ENCODE data around the gene SF3B2.
"Not testable (repeated sequence)": the region's sequence is repeated elsewhere in the genome, so short reads cannot be mapped to it uniquely, and the experiment has no call there.

SF3B2 gene

DNA sequence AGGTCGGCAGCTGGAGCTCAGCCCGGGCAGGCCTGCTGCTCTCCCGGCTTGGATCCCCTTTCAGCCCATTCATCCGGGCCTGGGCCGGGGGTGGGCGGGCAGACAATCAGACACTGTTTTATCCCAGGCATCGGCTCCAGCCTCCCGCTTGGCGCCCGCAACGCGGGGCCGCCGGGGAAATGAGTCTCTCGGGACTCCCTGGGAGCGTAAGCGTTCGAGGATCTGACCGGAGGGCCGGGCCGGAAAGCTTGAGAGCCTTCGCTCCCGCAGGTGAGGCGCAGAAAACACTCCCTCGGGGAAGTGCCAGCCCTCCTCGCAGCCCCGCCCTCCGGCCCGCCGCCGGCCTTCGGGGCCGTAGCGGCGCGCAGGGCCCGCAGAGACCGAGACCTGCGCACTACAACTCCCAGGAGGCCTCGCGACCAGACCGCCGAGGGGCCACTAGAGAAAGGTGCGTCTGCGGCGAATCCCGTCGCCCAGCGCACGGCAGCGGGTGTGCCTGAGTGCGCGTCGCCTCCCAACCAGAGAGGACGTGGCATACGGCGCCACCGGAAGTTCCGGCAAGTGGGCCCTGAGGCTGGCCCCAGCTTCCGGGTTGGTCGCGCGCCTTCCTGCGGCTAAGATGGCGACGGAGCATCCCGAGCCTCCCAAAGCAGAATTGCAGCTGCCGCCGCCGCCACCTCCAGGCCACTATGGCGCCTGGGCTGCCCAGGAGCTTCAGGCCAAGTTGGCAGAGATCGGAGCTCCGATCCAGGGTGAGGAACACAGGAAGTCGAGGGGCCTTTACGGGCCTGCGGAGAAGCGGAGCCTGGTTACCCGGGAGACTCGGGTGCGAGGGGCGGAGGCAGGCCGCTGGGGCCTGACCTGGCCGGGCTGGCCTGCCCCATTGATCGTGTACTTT is at the start of gene SF3B2:
TSS of gene SF3B2 (plus strand) at position 599 of the 898 bp plus-strand sequence. CDS start at position 620, 21 bp downstream.
- peak; percentile 99 for DNase-seq

DNA sequence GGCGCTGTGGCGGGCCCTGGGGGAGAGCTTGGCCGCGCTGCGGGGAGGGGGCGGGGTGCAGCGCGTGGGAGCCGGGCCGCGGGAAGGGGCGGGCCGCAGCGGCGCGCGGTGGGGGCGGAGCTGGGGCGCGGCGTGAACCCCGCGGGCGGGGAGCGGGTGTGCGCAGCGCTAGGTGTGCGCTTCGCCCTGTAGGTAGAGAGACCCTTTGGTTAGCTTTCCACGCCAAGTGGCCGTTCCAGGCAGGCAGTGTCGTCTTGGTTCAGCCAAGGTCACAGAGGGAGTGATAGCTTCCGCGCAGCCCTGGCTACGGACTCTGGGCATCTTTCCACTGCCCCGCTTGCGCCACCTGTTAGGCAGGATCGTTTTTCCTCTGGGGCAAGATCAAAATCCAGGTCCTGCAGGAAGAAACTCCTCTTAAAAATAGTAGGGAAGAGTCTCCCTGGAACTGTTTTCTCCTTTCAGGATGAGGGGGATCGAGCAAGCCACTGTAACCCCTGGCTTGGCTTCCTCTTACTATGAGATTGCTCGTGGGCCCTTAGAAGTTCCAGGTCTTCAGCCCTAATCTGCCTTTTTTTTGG is 49.4 kb upstream of the SF3B2 start:
- peak; percentile 53 for DNase-seq

- no peak for DNase-seq
These were observed 48.9 kb upstream of the SF3B2 start for GRCh38 chr11:66003291-66003690.

DNA sequence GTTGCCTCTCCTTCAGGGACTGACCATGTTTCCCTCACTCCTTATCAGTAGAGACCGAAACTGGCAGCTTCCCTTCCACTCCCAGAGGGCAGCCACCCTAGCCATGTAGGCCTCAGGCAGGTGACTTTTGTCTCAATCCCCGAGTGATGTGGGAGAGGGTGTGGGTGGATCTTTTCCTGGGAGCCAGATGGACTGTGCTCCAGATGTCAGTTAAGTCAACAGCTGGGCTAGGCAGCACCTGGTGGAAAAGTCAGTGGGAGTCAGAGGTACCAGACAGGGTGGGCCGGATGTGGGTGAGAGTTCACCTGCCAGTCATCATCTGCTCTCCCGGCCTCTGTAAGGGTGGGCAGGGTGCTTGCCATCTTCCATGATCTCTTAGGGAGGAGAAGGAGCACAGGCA is 48.0 kb upstream of the SF3B2 start:
- DNase-seq, result no peak

DNA sequence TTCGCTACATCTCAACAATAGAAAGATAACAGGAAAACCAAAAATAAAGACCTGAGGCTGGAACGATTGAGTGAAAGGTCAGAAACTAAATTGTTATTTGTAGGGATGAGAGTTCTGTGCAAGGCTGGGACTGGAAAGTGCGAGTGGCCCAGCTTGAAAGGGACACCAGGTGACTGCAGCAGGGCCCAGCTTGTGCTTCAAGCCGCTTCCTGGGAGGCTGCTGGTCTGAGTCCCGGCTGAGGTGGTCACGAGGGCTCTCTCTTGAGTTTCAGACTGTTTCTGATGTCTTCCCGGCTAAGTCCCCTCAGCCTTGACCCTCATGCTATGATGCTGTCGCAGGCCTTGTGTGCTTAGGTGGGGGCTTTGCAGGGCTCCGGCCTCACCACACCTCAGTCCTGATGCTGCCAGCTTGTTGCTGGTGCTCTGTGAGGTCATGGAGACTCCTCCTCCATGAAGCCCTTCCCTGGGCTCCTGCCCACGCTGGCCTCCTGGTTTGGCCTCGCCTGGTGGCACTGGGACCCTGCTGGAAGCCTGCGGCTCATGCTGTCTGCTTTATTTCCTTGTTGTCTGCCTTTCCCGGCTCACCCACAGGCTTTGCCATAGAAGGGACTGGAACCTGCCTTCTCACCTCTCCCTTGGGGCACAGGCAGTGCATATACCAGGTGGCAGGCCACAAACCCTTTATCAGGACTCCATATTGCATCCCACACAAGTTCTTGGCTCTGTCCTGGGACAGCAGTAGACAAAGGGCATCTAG is 45.9 kb upstream of the SF3B2 start:
- DNase-seq, result no peak

DNA sequence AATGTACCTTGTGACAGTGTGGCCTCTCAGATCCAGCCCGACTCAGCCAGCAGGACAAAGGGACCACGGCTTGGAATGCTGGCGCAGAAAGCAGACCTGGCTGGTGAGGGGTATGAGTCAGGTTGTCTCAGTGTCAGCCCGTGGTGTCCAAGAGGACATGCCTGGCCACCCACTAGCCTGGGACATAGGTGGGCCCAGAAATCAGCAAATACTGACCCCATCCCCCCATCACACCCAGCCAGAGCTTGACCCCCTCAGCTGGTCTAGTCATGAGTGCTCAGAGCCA is 45.3 kb upstream of the SF3B2 start:
- no peak for DNase-seq

DNA sequence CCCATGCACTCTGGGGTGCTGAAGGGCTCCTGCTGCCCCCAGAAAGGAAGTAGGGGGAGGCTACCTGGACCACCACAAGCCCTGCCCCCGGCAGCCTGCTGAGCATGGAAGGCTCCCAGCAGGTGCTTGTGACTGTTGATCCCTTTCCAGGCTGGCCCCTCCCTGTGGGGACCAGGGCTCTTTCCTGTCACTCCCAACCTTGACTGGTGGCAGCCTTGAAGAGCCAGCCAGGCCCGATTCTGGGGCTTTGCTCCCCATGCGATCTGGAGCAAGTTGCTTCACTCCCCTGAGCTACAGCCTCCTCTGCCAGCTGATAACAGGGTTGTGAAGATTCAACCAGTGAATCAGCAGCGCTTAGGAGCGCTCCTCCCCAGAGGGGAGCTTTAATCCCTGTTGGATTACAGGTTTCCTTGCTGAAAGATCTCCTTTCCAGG is 44.9 kb upstream of the SF3B2 start:
- no peak for DNase-seq

- no peak for DNase-seq
These were observed 44.1 kb upstream of the SF3B2 start for GRCh38 chr11:66008095-66008467.

DNA sequence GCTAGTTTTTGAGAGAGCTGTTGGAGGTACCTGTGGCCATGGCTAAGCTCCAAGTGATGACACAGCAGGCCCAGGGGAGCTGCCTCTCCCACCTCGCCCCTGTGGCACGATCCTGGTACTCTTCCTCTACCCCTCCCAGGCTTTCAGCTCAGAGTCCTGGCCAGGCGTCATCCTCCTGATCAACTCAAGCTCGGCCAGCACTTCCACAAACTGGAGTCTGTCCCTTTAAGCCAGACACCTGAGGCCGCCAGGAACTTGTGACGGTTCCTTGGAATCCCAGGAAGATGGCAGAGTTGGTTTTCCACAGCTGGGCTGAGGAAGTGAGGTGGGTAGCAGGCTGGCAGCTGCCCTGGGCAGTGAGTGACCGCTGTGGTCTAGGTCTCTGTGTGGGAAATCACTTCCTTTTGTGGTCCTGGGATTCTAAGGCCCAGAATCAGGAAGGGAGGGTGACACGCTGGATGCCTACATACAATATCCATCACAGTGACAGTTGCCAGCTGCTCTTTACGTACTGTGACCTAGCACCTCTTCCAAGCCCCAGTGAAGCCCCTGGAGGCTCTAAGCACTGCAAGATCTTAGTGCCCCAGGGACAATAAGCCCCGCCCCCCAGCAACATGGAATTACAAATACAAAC is 43.6 kb upstream of the SF3B2 start:
- no peak for DNase-seq

- not testable (repeated sequence) for DNase-seq
These were observed 42.1 kb upstream of the SF3B2 start for GRCh38 chr11:66010036-66010435.

DNA sequence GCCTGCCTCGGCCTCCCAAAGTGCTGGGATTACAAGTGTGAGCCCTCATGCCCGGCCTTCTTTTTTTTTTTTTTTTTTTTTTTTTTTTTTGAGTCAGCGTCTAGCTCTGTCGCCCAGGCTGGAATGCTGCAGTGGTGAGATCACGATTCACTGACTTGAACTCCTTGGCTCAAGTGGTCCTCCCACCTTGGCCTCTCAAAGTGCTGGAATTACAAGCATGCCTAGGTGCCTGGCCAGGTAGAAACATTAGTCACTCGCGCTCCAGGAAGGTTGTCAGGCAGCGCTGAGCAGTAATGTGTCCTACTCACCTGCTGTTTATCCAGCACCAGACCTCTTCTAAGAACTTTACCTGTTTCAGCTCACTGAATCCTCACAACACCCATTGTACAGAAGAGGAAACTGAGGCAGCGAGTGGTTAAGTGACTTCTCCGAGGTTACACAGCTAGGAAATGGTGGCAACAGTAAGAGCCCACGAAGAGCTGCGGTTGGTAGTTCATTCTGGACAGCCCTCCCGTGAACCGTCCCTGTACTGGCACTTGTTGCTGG is 40.9 kb upstream of the SF3B2 start:
- DNase-seq, result peak; percentile 44

GRCh38 chr11:66011785-66012303 is 40.3 kb upstream of the SF3B2 start, which contains the start of gene CST6:
TSS of gene CST6 (plus strand) at chr11:66012008. CDS start at chr11:66012045, 37 bp downstream.
- DNase-seq, result no peak

DNA sequence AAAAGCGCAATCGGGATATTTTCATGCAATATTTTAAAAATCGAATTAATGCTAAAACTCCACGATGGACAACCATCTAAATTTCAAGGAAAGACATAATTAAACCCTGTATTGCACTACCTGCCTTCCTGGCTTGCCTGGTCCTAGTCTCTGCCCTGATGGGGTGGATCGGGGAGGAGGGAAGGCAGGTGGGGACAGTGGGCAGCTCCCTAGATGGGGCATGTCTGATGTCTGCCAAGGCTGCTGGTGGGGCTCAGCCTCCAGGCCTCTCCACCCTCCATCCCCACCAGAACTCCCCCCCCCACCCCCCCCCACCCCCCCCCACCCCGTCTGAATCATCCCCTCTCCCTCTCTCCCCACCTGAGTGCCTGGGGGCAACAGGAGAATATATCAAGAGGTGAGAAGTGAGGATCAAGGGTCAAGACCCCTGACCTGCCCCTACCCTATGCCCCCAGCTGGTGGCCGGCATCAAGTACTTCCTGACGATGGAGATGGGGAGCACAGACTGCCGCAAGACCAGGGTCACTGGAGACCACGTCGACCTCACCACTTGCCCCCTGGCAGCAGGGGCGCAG is 39.7 kb upstream of the SF3B2 start:
- DNase-seq, result no peak

DNA sequence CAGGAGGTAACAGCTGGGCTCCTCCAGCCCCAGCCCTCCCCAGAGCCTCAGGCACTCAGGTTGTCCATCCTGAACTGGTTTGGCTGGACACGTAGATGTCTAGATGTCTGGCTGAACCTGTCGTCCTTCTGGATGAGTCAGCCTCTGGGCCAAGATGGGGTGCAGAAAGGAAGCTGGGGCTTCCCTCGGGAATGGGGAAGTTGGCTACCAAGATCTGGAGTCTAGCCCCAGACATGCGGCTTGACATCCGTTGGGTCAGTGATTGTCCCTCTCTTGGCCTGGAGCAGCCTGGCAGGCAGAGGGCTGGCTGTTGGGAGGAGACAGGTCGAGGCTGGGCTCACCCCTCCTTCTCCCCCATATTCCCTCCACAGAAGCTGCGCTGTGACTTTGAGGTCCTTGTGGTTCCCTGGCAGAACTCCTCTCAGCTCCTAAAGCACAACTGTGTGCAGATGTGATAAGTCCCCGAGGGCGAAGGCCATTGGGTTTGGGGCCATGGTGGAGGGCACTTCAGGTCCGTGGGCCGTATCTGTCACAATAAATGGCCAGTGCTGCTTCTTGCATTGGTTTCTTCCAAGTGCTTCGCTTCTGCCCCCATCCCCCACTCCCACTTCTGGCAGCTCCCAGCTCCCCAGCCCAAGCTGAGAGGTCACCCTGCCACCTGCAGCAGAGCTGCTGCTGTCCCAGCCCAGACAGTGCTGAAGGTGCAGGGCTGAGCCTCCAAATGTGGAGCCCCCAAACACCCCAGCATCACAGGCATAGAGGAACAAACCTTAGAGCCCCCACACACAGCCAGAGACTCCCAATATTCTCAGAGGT is 39.0 kb upstream of the SF3B2 start:
- DNase-seq, result no peak

GRCh38 chr11:66013762-66014100 is 38.4 kb upstream of the SF3B2 start:
- DNase-seq, result no peak

GRCh38 chr11:66014804-66015453 is 37.2 kb upstream of the SF3B2 start:
- no peak for DNase-seq

DNA sequence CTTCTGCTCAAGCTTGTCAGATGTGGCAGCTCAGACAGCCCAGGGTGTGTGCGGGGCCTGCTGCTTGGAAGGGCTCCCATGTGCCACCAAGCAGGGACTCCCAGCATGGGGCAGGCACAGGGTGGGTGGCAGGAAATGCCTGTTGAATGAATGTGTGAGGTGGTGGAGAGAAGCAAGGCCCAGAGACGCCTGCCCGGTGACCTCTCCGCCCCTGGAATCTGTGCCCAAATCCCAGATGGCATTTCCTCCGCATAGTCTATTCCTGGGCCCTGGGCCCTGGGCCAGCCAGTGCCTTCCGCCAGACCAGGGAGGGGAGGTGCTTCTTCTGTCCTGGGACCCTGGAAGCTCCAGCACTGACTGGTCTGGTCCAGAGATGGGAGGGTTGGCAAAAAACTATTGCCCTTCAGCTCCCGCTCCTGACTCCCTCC is 36.7 kb upstream of the SF3B2 start:
- no peak for DNase-seq

DNA sequence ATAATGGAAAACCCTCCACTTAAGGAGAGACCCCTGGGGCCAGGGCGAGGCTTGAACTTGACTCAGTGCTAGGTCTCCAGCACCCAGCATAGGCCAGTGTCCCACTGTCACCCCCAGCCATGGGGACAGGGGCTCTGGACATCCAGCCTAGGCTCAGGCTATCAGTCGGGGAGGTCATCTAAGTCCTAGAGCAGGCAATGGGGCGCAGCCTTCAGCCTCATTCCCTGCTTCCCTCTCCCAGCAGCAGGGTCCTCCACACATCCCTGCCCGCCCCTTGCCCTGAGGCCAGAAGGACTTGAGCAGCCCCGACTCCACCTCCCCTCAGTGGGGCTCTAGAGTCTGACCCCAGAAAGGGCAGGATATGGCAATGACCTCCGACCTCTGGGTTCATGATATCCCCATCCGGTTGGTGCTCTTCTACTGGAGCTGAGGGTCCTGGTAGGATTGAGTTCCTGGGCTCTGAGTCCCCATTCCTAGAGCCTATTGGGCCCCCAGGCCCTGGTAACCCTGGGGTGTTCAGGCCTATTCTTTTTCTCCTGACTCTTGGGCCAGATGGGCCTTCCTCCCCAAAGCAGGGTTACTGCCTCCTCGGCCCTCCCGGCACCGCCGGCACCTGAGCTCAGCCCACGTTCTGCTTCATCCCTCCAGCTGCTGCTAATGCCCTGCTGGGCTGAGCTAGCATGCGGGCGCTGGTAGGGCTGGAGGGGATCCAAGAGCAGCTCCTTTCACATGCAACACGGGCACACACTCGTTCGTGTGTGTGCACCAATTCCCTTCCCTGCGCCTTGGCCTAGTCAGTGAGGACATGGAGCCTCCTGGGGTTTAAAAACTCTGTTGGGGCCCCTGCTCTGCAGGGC is 36.0 kb upstream of the SF3B2 start:
- DNase-seq, result no peak

- no peak for DNase-seq
These were observed 35.4 kb upstream of the SF3B2 start for GRCh38 chr11:66016793-66017177.

- DNase-seq, result no peak
These were observed 34.8 kb upstream of the SF3B2 start for GRCh38 chr11:66017321-66017720.
